Esophagus squamous epithelium (tissue), 4 donors: ENCODE measurements around the gene FGGY.

ENCODE experiments used
- POLR2A ChIP-seq, 4 donors: fragments of 450-650 bp; IDR thresholded peaks; one replicate each; pipeline ENCODE4 v1.6.1; 2017; ENCODE audit warnings: antibody characterized with exemption in 4 of 4, mild to moderate bottlenecking in 4 of 4, moderate library complexity in 3 of 4
- TF ChIP-seq, protein P1 (sequence below), 6 experiments: fragments of 450-650 bp in 4 of 6; fragments of 200-600 bp in 2 of 6; sonication (generic) in 2 of 6; IDR thresholded peaks; one replicate each; pipeline ENCODE4 v1.5.1; 2016 to 2019; ENCODE audit warnings: antibody characterized with exemption in 6 of 6, mild to moderate bottlenecking in 4 of 6, moderate library complexity in 4 of 6

DNA sequence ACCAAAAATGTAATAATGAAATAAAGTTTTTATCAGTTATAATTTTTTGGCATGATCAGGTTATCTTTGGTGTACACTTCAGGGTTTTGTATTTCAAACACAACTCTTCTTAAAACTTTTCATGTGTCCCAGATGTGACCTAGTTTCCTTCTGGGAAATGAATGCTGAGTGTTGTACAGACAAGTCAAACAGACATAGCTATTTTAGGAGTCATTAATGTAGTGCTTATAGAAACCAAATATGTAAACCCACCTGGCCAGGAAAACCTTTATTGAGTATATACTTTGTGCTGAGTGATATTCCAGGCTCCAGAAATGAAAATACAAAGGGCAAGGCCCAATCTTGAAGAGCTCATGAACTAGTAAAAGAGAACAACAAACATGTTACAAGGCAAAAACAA, 491.9 kb downstream of the FGGY start:
- TF ChIP-seq, protein P1, sequence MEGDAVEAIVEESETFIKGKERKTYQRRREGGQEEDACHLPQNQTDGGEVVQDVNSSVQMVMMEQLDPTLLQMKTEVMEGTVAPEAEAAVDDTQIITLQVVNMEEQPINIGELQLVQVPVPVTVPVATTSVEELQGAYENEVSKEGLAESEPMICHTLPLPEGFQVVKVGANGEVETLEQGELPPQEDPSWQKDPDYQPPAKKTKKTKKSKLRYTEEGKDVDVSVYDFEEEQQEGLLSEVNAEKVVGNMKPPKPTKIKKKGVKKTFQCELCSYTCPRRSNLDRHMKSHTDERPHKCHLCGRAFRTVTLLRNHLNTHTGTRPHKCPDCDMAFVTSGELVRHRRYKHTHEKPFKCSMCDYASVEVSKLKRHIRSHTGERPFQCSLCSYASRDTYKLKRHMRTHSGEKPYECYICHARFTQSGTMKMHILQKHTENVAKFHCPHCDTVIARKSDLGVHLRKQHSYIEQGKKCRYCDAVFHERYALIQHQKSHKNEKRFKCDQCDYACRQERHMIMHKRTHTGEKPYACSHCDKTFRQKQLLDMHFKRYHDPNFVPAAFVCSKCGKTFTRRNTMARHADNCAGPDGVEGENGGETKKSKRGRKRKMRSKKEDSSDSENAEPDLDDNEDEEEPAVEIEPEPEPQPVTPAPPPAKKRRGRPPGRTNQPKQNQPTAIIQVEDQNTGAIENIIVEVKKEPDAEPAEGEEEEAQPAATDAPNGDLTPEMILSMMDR (IDR thresholded peaks at IDR 0.05) = no peak
- no peak for TF ChIP-seq POLR2A (IDR thresholded peaks at IDR 0.05)
